Measurements from ENCODE around the gene STX8.

DNA sequence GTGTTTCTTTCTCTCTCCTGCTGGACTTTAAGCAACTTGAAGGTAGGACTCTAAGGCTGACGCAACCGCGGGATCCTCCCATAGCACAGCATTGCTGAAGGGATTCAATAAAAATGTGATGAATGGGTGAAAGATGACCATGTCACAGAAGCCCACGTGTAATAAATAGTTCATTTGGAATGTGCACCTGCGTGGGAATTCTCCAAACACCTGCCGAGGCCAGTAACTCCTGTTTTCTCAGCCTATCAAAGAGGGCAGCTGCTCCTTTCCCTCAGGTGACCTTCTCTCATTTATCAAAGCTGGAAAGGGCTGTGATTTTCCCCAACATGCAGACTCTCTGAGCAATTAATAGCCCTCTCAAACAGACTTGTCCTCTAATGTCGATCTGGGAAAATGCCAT, 235.7 kb downstream of the STX8 start:
- TF ChIP-seq POLR2A (IDR thresholded peaks at IDR 0.05; ENCODE audit: low read depth, low read length) (no peak), TAF1 (IDR thresholded peaks at IDR 0.05; ENCODE audit: borderline replicate concordance, low read depth, low read length) (no peak), POLR2AphosphoS5 (IDR thresholded peaks at IDR 0.05; ENCODE audit: low read depth, low read length) (no peak)

All from GM12892 (cell line).